Fibroblast of skin of right quadriceps (primary cell): ENCODE data around the gene PTPRN2.

Experiments used
- DNase-seq: peaks from one replicate; pipeline ENCODE4 v3.0.0-alpha.2; 2013

Gene PTPRN2

GRCh38 chr7:158030566-158030965 lies 557.1 kb downstream of the PTPRN2 start:
- no peak for DNase-seq

- no peak for DNase-seq
Measured at GRCh38 chr7:158030071-158030470, 557.6 kb downstream of the PTPRN2 start.

GRCh38 chr7:158029509-158029908 lies 558.1 kb downstream of the PTPRN2 start:
- no peak for DNase-seq

- no peak for DNase-seq
Measured at GRCh38 chr7:158028971-158029370, 558.7 kb downstream of the PTPRN2 start.

- DNase-seq, result no peak
Measured at GRCh38 chr7:158028290-158028941, 559.2 kb downstream of the PTPRN2 start.

- no peak for DNase-seq
Measured at GRCh38 chr7:158027646-158028045, 560.0 kb downstream of the PTPRN2 start.

- DNase-seq, result no peak
Measured at GRCh38 chr7:158026636-158027265, 560.9 kb downstream of the PTPRN2 start.

GRCh38 chr7:158025686-158026600 lies 561.7 kb downstream of the PTPRN2 start:
- no peak for DNase-seq

GRCh38 chr7:158024881-158025280 lies 562.7 kb downstream of the PTPRN2 start:
- DNase-seq, result no peak

GRCh38 chr7:158024351-158024715 lies 563.3 kb downstream of the PTPRN2 start:
- no peak for DNase-seq

- no peak for DNase-seq
Measured at GRCh38 chr7:158023681-158024350, 563.8 kb downstream of the PTPRN2 start.

GRCh38 chr7:158023157-158023556 lies 564.5 kb downstream of the PTPRN2 start:
- no peak for DNase-seq

GRCh38 chr7:158022601-158023000 lies 565.0 kb downstream of the PTPRN2 start:
- no peak for DNase-seq

GRCh38 chr7:158021836-158022235 lies 565.8 kb downstream of the PTPRN2 start:
- no peak for DNase-seq

- DNase-seq, result no peak
Measured at GRCh38 chr7:158020706-158021095, 566.9 kb downstream of the PTPRN2 start.

GRCh38 chr7:158019726-158020705 lies 567.6 kb downstream of the PTPRN2 start:
- no peak for DNase-seq

GRCh38 chr7:158018971-158019645 lies 568.5 kb downstream of the PTPRN2 start:
- no peak for DNase-seq

GRCh38 chr7:158018098-158018762 lies 569.4 kb downstream of the PTPRN2 start:
- DNase-seq, result no peak

GRCh38 chr7:158017111-158018097 lies 570.2 kb downstream of the PTPRN2 start:
- DNase-seq, result no peak
